NCI-H774 (cell line): ENCODE measurements around the gene SLC35B2.

Experiments
- DNase-seq: peaks from one replicate; lab custom pipeline; 2025; lab: John Stamatoyannopoulos, UW

SLC35B2 gene, protein sequence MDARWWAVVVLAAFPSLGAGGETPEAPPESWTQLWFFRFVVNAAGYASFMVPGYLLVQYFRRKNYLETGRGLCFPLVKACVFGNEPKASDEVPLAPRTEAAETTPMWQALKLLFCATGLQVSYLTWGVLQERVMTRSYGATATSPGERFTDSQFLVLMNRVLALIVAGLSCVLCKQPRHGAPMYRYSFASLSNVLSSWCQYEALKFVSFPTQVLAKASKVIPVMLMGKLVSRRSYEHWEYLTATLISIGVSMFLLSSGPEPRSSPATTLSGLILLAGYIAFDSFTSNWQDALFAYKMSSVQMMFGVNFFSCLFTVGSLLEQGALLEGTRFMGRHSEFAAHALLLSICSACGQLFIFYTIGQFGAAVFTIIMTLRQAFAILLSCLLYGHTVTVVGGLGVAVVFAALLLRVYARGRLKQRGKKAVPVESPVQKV

DNA sequence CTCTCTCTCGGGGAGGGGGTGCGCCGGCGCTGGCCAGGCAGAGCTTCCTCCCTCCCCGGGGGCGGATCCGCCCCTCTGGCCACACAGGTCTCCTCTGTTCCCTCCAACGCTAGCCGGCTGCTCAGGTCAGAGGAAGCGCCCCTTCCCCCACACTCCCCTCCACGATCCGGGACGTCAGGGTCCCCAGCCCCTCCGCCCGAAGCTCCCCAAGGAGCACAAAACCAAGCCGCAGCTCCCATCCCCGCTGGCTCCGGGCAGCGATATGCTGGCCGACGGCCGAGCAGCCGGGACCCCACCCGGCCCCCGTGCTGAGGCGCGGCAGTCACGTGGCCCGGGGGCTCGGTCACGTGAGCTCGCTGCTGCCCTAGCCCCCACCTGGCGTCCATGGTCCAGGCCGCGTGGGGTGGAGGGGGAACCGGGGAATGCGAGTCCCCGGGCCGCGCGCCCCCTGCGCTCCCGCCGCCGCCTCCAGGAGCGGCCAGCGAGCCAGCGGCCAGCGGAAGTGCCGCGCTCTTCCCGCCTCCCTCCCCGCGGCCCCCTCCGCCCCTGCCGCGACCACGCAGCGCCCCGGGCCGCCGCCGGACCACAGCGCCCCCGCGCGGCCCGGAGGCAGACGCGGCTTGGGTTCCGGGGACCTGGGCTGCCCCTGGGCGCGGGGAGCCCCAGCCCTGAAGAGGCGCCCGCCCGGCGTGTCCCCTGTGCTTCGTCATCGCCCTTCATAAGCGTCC lies at the start of gene SLC35B2:
TSS of gene SLC35B2 (minus strand) at position 504 of the 728 bp plus-strand sequence. CDS start at position 386, 118 bp downstream.
- DNase-seq = peak; percentile 53

DNA sequence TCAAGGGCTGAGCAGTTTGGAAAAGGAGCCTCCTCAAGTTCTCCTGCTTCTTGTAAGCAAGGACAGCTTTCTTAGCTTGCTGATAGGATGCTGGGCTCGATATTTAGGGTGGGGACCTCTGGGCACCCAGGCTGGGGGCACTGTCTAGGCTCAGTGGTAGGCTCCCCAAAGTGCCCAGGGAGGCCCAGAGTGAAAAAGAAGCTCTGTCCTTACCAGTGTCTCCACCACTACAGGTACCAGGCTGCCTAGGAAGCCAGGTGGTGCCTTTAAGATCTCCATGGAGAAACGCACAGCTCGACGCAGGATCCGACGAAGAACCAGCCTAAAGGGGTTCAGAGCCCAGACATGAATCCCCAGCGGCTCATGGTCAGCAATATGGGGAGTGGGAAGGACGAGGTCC lies 49.4 kb upstream of the SLC35B2 start:
- no peak for DNase-seq

DNA sequence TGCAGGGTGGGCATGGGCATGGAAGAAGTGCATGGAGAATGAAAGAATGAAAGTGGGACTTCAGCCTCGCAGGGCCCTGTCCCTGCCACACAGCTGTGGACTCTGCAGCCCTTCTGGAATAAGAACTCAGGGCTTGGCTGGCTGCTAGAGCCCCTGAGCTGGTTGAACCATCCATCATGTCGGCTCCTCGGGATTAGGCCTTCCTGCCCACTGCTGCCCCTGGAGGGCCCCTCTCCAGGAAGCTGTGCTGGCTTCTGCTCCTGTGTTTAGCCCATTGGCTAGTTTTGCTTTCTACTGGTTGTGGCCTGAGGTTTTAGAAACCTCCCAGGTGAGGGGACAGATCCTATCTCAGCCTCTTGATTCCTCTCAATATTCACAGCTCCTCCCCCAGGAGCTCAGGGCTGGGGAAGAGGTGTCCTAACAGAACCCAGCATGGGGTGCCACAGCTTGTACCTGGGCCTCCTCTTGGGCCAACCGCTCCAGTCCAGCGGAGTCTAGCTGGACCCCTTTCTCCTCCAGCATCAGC lies 47.9 kb upstream of the SLC35B2 start:
- DNase-seq = no peak

DNA sequence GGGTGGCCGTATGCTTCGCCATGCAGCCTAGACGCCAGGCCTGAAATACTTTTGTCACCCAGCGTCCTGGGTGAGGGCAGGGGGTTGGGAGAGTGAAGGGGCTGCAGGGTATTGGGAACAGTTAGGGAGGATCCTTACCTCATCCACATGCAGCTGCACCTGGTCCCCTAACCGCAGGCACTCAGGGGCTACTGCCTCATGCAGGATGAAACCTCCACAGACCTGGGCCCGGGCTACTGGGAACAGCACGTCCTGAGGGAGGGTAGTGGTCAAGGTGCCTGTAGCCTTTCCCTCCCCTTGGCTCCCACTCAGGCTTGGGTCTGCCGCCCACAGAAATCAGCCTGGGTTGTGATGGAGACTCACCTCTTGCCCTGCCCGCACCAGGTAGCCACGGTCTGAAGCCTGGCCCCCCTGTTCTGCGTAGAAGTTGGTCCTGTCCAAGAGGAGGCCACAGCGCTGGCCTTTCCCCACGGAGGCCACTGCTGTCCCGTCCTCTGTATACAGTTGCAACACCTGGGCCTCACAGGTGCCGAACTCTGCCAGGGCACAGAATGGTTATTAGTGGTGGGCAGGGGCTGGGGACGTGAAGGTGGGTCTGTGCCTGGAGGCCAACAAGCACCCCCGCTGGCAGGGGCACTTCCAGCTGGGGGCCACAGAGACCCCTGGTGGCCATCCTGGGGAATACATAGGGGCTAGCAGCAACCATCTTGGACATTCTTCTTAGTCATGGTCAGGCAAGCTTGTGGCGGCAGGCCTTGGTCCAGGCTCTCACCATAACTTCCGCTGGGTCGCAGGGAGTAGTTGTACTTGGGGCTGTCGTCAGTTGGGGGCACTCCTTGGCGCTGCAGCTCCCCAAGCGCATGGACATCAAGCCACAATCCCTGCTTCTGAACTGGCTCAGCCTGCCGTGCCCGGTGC lies 47.2 kb upstream of the SLC35B2 start:
- no peak for DNase-seq

DNA sequence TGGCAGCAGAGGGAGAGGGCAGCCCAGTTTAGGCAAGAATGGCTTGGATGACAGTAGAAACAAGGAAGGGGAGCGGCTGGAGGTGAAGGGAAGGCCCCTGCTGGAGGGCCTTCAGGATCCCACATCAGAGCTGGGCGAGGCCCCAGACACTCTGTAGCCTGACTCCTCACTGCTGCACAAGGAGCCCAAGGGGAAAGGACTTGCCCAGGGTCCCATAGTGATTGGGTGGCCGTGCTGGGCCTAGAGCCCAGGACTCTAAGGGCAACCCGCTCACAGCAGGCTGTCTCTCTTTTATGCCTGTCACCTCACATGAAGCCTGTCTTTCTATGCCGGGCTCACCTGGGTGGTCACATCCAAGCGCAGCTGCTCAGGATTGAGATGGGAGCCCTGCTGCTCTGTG lies 46.5 kb upstream of the SLC35B2 start:
- DNase-seq = no peak

DNA sequence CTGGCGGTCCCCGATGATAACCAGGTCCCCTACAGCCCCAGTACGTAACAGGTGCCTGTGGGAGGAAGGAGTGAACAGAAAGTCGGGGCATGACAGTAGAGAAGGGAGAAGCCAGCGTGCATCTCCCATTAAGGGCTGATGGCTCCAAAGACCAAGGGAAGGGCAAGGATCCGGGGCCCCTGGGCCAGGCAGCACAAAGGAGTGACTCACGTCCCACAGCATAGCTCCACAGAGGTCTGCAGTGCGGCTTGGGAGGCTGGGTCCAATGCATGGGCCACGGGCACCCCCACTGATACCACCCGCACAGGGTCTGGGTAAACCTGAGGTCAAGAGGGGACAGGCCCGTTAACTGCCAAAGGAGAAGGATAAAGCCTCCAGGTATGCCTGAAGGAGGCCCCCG lies 45.5 kb upstream of the SLC35B2 start:
- no peak for DNase-seq

DNA sequence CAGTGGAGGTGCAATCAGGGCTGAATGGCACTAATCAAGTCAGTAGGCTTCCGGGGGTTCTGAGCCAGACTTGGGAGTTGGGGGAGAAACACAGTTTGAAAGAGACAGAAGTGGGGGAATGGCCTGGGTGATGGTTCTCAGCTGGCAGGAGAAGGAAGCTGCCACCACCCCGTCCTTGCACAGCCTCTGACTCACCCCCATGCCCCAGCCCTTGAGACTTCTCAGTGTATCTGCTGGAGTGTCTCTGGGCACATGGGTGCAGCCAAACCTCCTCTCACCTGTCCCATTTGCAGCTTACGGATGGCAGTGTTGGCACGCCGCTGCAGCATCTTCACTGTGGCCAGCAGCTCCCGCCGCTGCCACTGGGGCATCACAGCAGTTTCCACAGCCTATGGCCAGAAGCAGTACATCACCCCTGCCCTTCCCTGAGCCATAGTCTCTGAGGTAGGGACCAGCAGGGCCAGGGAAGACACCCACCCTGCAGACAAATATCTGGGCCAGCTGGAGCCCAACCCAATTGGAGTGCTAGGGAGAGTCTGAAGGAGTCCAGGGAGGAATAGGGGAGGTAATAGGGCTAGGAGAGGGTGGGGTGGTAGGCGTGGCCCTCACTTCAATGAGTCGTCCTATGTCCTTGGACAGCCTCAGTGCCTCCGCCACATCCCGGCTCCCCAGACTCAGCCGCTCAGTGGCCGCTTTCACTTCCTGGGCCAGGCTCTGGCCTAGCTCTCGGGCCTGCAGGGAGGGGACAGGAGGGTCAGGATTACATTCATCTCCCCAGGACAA lies 44.6 kb upstream of the SLC35B2 start:
- DNase-seq = no peak

DNA sequence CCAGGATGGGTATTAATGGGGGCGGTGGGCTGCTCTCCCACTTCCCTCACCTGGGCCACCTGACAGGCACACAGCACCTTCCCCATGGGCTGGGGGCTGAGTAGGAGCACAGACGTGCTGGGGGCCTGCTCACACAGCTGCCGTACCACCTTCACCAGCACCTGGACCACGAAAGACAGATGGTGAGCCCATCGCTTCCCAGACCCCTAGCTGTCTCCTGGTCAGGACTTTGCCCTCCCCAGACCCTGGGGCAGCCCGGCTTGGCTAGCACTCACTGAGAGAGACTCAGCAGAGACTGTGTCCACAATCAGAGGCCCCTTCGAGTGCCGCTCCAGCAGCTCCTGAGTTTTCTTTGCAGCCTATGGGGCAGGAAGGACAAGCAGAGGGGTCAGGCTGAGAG lies 43.8 kb upstream of the SLC35B2 start:
- DNase-seq = no peak

DNA sequence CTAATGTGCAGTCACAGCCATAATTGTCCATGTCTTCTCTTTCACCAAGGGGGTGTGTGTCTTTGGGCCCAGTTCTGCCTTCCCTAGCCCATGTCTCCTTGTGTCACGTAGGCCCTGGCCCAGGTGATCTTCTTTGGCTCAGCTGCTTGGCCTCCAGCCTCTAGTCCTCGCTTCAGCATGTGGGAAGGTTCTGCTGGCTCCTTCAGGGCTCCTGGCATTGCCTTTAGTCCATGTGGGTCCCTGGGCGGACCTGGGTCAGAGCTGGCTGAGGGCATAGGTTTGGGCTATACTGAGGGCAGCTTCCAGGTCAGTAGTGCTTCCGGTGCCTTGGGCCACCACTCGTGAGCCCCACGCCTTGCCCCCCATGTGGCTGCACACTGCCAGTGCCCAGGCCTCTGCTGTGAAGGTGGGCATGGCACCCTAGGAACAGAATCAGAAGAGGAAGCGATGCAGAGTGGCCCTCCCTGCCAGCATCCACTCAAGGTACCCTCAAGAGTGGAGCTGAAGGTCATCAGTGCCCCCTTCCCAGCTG lies 43.0 kb upstream of the SLC35B2 start:
- no peak for DNase-seq

DNA sequence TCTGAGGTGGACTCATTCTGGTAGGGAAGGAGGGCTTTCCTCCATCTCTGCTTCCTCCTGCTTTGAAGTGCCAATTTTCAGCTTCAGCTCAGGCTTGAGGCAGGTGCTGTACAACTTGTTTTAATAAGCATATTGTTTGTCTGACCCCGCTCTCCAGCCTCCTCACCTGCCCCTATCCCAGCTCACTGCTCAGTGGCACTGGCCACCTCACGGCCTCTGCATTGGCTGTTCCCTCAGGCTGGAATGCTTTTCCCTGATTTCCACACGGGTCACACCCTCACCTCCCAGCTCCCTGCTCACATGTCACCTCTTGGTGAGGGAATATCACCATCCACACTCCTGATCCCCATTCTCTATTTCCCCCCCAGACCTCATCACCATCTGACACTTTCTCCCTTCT lies 41.5 kb upstream of the SLC35B2 start:
- DNase-seq = no peak

DNA sequence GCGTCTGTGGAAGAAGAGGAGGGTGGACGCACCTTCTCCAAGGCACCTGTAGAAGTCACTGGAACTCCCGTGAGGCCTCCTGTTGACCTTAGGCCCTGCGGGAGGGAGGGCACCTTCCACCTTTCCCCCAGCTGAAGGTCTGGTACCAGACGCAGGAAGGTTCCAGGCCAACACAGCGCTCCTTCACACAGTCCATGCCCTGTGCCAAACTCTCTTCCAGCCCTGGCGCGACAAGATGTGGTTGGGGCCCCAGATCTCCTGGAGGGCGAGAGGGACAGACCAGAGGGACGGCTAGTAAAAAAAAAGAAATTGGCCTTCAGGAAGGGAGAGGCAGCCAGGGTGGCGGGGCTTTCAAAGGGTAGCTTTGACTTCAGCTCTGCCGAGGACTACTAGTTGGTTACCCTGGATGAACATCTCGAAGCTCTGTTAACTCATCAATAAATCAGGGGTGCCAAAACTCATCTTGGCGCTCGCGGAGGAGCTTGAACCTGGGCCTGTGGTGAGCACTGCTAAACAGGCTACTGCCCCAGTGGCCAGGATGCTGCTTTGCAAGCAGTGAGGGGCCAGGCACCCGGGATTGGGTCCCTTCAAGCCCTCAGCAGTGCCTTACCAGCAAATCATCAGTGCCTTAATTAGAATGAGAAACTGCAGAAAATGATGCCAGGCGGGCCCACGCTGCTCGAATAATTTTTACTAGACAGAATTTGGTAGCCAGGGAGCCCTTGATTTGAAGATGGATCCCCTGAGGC lies 40.9 kb upstream of the SLC35B2 start:
- no peak for DNase-seq

DNA sequence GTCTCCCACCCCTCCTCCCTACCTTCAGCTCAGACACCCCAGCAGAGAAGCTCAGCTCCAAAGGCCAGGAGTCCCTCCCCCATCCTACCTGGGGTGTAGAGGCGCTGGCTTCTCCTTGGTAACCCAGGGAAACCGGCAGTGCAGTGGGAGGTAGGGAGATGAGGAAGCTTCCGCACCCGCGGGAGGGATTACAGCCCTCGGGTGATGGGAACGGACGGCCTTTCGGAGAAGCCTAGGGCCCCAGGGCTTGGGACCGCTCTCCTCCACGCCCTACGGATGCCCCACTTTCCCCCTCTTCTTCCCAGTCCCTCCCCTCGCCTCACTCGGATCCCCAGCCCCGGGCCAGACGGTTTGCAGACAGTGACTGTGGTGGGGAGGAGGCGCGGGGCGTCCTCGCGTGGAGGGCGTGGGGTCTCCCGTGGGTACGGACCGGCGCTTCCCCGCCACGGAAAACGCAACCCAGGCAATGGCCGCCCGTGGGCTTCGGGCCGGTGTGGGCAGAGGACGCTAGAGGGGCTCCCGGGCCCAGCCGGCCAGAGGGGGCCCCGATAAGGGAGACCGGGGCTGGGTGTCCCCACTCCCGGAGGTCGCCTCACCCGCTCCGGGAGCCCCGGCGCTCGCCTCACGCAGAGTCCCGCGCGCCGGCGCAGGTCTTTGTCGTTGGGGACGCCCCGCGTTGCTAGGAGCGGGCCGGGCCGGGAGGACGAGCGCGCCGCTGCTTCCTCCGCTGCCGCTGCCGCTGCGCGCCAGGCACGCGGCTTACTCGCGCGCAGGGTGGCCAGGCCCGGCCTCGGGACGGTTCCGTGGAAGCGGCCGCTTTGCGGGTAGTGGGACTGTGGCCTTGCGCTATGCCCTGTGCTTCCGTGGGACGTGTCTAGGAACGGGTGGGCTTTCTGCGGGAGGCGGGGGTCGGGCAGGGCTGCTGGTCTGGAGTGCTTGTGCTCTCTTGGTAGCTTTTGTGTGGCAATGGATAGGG lies 40.0 kb upstream of the SLC35B2 start:
- peak; percentile 10 for DNase-seq

DNA sequence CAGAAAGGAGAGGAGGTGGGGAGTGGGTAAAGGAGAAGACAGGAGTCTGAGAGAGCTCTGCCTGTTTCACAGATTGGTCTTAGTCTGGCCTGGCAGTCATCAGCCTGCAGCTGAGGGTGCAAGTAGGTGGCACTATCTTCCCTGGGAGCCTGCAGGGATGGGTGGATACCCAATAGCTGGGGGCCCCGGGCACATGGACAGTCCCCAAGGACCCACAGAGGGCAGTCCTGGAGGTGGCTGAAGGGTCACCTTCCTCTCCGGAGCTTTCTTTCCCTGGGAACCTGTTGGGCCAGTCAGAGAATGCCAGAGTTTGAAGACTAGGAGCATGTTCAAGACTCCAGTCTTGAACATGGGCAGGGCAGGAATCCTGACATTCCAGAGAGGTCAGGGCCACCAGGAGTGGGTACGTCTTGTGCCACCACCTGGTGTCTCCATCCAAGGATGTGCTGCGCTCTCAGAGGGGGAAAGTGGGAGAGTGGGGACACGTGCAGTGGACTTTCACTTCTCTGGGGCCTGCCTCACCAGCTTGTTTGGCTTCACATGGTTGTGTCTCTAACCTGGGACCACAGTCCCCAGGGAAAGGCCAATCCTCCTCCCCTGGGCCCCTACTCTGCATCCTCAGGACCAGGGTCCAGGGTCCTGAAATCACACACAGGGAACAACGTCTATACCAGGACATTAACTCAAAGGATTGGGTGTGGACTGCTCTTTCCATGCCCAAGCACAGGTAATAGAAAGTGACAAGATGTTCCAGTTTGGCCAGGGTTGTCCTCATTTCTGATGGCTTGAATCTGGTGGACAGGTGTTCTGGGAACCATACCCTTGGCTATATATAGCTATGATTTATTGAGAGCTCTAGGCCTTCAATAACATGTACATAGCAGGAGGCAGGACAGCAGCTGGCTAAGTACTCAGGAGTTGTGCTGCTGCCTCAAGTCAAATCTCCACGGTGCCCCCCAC lies 37.8 kb upstream of the SLC35B2 start:
- no peak for DNase-seq

DNA sequence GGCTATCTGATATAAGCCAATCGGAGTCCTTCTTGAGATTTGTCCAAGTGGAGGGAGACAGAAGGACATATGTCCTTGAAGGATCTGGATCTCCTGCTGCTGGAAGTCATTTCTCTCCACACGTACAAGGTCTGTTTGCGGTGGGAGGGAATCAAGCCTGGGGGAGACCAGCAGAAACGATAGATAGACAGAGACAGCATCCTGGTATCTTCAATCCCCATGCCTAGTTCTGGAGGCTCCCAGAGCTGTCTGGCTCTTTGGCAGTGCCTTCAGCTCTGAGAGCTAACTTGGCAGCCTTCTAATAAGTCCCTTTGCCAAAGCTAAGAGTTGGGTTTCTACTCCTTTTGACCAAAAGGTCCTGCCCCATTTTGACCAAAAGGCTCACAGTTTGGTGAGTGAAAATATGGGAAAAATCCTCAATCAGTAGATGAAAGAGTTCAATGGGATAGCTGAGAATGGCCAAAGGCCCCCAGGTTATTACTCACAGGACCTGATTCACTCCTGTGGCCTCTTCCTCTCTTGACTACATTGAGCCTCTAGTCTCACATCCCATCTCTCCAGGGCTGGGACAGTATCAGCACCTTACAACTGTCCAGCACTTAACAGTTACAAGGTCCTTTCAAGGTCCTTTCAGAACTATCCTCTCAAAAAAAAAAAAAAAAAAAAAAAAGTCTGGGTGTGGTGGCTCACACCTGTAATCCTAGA lies 35.5 kb upstream of the SLC35B2 start:
- no peak for DNase-seq

DNA sequence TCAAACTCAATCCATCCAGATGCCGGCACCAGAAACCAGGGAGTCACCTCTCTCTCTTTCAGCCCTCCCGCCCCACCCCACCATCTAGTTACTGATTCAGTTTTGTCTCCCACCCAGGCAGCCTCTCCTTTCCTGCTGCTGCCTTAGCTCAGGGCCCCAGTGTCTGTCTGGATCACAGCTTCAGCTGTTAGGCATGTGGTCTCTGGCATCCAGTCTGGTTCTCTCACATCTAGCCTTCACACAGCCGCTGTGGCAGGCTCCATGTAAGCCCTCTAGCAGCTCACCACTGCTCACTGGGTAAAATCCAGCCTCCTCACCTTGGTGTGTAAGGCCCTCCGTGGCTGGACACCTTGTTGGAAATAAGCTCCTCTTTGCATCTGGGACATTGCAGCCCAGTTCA lies 34.5 kb upstream of the SLC35B2 start:
- no peak for DNase-seq

DNA sequence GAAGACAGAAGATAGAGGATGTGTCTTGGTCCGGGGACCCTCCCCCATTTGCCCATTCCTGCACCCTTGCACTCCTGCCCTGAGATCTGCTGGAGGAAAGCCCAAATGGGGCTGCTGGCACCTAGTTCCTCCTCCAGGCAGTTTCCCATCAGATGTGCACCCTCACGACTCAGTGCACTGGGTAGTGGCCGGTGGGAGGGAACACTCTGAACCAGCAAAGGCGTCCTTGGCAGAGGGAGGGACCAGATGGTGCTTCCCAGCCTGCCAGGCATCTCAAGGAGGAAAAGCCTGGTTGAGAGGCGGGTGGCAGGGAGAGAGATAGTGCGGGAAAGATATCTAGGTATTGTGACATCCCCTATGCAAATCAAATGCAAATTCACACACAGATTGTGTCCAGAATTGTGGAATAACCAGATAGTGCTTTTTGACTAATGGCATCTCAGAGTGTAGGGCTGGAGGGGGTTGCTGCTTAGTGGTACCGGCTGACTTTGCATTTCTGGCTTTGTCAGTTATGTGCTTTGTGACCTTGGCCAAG lies 32.5 kb upstream of the SLC35B2 start:
- no peak for DNase-seq

DNA sequence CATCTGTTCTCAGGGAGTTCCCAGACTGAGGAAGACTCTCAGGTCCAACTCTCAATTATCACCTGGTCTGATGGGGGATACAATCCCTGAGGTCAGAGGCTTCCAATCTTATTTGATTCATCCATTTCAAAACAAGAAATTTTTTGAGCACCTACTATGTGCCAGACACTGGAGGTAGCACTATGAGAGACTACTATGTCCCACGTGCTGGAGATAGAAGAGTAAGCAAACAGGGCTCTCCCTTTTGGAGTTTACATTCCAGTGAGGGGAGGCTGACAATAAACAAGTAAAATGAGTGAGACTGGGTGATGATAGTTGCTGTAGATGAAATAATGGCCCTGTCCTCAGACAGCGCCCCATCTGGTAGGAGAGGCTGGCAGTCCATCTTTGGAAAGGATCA lies 29.4 kb upstream of the SLC35B2 start:
- no peak for DNase-seq
